ENCODE measurements around the gene PPP1R14B.

Gene PPP1R14B

DNA sequence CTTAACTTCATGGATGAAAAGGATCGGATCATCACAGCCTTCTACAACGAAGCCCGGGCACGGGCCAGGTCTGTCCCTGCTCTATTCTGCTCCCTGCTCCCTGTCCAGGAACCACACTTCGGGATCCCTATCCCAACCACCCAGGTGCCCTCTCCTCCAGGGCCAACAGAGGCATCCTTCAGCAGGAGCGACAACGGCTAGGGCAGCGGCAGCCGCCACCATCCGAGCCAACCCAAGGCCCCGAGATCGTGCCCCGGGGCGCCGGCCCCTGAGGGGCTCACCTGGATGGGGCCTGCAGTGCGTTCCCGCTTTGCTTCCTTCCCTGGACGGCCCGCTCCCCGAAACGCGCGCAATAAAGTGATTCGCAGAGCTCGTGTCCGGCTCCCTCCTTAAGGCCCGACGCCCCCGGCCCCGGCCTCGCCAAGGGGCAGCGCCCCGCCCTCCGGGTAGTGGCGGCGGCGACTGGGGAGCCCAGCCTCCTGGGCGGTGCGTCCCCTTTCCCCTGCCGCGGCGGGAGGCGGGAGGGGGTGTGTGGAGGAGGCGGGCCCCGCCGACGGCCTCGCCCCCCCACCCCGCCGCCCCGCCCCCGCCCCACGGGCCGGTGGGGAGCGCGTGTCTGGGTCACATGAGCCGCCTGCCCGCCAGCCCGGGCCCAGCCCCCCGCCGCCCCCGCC, 12.7 kb downstream of the PPP1R14B start, which contains the start of gene VEGFB:
Gene VEGFB (plus strand): TSS at position 672 of the 674 bp plus-strand sequence. CDS start 250 bp downstream, outside the sequence.
- Mint-ChIP-seq H3K4me3 (peak within 1 kb of the TSS; percentile 85), H3K36me3 (ENCODE audit: insufficient read depth) (peaks cover 10% of the 10 kb centered on the region), H3K4me1 (peaks cover 27% of the 10 kb centered on the region), H3K27ac (ENCODE audit: low read depth) (peak within 1 kb of the TSS; percentile 10), H3K9me3 (no peaks in the 10 kb centered on the region), H3K27me3 (no peaks in the 10 kb centered on the region)
- ATAC-seq (replicated peaks; ENCODE audit: extremely low read depth, poor library complexity, severe bottlenecking) = peak; percentile 25
- DNase-seq (ENCODE audit: low spot score in 2 of 2) = no peak

DNA sequence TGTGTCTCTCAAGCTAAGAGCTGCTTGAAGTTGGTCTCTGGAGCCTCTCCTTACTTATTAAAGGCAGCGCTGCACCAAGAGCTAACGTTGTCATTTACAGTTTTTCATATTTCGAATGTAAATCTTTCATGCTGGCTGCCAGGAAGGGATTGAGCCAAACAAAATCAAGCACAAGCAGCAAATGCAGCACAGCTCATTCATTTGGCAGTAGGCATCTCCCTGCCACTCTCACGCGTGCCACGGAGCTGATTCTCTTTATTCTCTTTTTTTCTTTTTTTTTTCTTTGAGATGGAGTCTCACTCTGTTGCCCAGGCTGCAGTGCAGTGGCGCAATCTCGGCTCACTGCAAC, 13.8 kb downstream of the PPP1R14B start:
- Mint-ChIP-seq H3K4me3 (peak overlapping the region; percentile 85), H3K27me3 (no peaks in the 10 kb centered on the region), H3K36me3 (ENCODE audit: insufficient read depth) (peaks cover 8% of the 10 kb centered on the region), H3K4me1 (peaks cover 27% of the 10 kb centered on the region), H3K27ac (ENCODE audit: low read depth) (no peak overlapping the region), H3K9me3 (no peaks in the 10 kb centered on the region)
- DNase-seq (ENCODE audit: low spot score in 2 of 2) (no peak), ATAC-seq (replicated peaks; ENCODE audit: extremely low read depth, poor library complexity, severe bottlenecking) (no peak)

DNA sequence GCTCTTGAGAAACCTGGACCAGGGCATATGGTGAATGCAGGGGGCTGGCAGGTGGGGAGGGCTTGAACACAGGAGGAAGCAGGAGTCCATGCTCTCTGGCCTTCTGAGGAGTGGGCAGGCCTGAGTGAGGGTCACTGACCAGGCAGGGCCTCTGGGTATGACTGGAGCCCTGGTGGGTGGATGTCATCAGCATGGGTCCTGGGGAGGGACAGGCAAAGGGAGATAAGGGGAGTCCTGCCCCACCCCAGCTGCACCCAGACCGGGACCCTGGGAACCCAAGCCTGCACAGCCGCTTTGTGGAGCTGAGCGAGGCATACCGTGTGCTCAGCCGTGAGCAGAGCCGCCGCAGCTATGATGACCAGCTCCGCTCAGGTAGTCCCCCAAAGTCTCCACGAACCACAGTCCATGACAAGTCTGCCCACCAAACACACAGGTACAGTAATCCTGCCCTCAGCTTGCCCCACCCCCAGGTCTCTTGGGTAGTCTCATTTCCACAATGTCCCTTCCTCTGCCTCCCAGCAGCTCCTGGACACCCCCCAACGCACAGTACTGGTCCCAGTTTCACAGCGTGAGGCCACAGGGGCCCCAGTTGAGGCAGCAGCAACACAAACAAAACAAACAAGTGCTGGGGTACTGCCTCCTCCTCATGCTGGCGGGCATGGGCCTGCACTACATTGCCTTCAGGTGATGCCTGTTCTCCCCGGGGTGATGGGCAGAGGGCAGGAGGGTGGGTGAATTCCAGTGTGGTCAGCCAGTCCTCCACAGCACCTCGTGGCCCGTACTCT, 14.4 kb downstream of the PPP1R14B start:
- H3K27me3 Mint-ChIP-seq = no peaks in the 10 kb centered on the region
- H3K4me3 Mint-ChIP-seq = peak overlapping the region; percentile 85
- H3K27ac Mint-ChIP-seq (ENCODE audit: low read depth) = peak overlapping the region; percentile 13
- no peak for ATAC-seq (replicated peaks; ENCODE audit: extremely low read depth, poor library complexity, severe bottlenecking)
- no peak for DNase-seq (ENCODE audit: low spot score in 2 of 2)
- H3K9me3 Mint-ChIP-seq = no peaks in the 10 kb centered on the region
- H3K4me1 Mint-ChIP-seq = peaks cover 33% of the 10 kb centered on the region
- peaks cover 8% of the 10 kb centered on the region for H3K36me3 Mint-ChIP-seq (ENCODE audit: insufficient read depth)

GRCh38 chr11:64231546-64231945, 15.2 kb downstream of the PPP1R14B start:
- Mint-ChIP-seq H3K36me3 (ENCODE audit: insufficient read depth) (peaks cover 9% of the 10 kb centered on the region), H3K4me1 (peaks cover 41% of the 10 kb centered on the region), H3K9me3 (no peaks in the 10 kb centered on the region), H3K27me3 (no peaks in the 10 kb centered on the region), H3K4me3 (peak overlapping the region; percentile 85), H3K27ac (ENCODE audit: low read depth) (peak overlapping the region; percentile 41)
- DNase-seq (ENCODE audit: low spot score in 2 of 2) (no peak), ATAC-seq (replicated peaks; ENCODE audit: extremely low read depth, poor library complexity, severe bottlenecking) (no peak)

- no peak for DNase-seq (ENCODE audit: low spot score in 2 of 2)
- Mint-ChIP-seq H3K9me3 (no peaks in the 10 kb centered on the region), H3K27ac (ENCODE audit: low read depth) (peak overlapping the region; percentile 41), H3K36me3 (ENCODE audit: insufficient read depth) (peaks cover 10% of the 10 kb centered on the region), H3K4me1 (peaks cover 42% of the 10 kb centered on the region), H3K4me3 (peak overlapping the region; percentile 85), H3K27me3 (no peaks in the 10 kb centered on the region)
- ATAC-seq (replicated peaks; ENCODE audit: extremely low read depth, poor library complexity, severe bottlenecking) = no peak
Measured at GRCh38 chr11:64230985-64231365, 15.8 kb downstream of the PPP1R14B start.

DNA sequence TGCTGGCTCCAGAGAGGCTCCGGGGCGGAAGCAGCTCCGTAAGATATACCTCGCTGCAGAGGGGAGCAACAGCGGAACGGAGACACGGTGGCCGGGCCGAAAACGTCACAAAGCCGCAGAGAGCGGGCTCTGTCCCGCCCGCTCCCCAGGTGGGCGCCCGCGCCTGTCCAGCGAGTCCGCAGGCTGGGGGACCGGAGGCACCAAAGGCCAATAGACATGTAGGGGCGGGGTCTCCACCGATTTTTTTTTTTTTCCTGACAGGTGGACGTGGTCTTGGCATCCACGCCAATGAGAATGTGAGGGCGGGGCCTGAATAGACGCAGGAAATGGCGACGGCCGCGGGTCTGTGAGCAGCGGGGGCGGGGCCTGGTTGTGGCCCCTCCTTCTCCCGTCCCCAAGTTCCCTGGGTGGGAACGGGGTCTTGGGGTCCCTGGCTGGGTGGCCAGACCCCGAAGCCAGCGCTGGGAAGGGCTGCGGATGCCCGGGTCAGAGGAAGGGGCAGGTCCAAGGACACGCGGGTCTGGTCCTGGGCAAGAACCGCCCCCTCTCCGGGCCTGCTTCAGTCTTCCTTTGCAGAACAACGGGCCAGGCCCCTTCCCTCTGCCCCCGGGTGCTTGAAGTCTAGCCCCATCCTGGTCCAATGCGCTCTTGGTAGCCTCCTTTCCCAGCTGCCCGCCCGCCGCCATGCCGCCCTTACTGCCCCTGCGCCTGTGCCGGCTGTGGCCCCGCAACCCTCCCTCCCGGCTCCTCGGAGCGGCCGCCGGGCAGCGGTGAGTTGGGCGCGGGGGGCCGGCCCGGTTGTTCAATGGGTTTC, 16.4 kb downstream of the PPP1R14B start, which contains the start of gene DNAJC4:
Gene DNAJC4 (plus strand): TSS at position 378 of the 814 bp plus-strand sequence. CDS start 307 bp downstream, at position 685.
- H3K9me3 Mint-ChIP-seq = no peaks in the 10 kb centered on the region
- peaks cover 6% of the 10 kb centered on the region for H3K36me3 Mint-ChIP-seq (ENCODE audit: insufficient read depth)
- peak; percentile 47 for ATAC-seq (replicated peaks; ENCODE audit: extremely low read depth, poor library complexity, severe bottlenecking)
- no peaks in the 10 kb centered on the region for H3K27me3 Mint-ChIP-seq
- H3K4me3 Mint-ChIP-seq = peak within 1 kb of the TSS; percentile 85
- peak within 1 kb of the TSS; percentile 95 for H3K27ac Mint-ChIP-seq (ENCODE audit: low read depth)
- peak; percentile 80 for DNase-seq (ENCODE audit: low spot score in 2 of 2)
- H3K4me1 Mint-ChIP-seq = peaks cover 44% of the 10 kb centered on the region

DNA sequence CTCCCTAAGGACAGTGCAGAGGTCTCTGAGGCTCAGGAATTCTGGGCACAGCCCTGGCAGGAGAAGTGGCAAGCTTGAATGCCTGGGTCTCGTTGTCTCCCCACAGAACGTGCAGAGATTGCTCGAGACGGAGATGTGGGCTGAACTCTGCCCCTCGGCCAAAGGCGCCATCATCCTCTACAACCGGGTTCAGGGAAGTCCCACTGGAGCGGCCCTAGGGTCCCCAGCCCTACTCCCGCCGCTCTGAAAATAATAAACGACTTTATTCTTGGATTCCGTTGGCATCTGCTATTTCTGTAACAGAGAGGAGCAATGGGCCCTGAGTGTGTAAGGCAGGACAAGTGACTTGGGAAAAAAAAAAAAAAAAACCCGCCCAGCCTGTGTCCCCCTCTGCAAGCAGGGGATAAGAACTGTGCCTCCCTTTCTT, 17.0 kb downstream of the PPP1R14B start:
- DNase-seq (ENCODE audit: low spot score in 2 of 2) (no peak), ATAC-seq (replicated peaks; ENCODE audit: extremely low read depth, poor library complexity, severe bottlenecking) (no peak)
- Mint-ChIP-seq H3K4me1 (peaks cover 43% of the 10 kb centered on the region), H3K27me3 (no peaks in the 10 kb centered on the region), H3K27ac (ENCODE audit: low read depth) (peak overlapping the region; percentile 95), H3K36me3 (ENCODE audit: insufficient read depth) (peaks cover 9% of the 10 kb centered on the region), H3K4me3 (peak overlapping the region; percentile 85), H3K9me3 (no peaks in the 10 kb centered on the region)

DNA sequence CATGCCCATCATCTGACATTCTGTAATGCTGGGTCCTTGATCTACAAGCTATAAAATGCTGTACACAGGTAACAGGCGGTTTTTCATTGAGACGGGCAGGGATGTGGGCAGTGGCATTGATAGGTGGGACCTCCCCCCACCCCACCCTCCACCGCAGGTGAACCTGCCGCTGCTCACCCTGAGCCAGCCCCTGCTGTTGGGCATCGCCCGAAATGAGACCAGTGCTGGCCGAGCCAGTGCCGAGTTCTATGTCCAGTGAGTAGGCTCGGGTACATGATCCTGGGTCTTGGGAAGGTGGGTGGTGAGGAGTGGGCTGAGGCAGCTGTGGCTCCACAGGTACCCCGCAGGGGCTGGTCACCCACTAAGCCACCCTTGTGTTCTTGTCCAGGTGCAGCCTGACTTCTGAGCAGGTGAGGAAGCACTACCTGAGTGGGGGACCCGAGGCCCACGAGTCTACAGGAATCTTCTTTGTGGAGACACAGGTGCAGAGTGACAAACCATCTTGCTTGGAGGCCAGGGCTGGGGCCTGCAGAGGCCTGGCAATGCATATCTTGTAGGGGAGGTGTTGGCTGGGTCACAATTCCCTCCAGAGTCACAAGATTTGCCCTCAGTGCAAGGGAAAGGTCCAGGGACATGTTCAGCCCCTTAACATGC, 17.5 kb downstream of the PPP1R14B start:
- DNase-seq (ENCODE audit: low spot score in 2 of 2) (no peak), ATAC-seq (replicated peaks; ENCODE audit: extremely low read depth, poor library complexity, severe bottlenecking) (no peak)
- Mint-ChIP-seq H3K27me3 (no peaks in the 10 kb centered on the region), H3K27ac (ENCODE audit: low read depth) (no peak overlapping the region), H3K36me3 (ENCODE audit: insufficient read depth) (peaks cover 11% of the 10 kb centered on the region), H3K4me3 (peak overlapping the region; percentile 88), H3K4me1 (peaks cover 43% of the 10 kb centered on the region), H3K9me3 (no peaks in the 10 kb centered on the region)

GRCh38 chr11:64227405-64227956, 19.3 kb downstream of the PPP1R14B start:
- H3K36me3 Mint-ChIP-seq (ENCODE audit: insufficient read depth) = peaks cover 15% of the 10 kb centered on the region

DNA sequence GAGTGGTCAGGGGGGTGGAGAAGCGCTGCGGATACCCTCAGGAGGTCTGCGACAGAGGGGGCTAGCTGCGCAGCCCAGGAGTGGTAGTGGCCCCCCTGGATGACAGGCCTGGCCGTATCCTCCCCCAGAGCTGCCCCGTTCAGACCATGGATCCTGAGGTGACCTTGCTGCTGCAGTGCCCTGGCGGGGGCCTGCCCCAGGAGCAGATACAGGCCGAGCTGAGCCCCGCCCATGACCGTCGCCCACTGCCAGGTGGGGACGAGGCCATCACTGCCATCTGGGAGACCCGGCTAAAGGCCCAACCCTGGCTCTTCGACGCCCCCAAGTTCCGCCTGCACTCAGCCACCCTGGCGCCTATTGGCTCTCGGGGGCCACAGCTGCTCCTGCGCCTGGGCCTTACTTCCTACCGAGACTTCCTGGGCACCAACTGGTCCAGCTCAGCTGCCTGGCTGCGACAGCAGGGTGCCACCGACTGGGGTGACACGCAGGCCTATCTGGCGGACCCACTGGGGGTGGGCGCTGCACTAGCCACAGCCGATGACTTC, 20.2 kb downstream of the PPP1R14B start:
- Mint-ChIP-seq H3K9me3 (no peaks in the 10 kb centered on the region), H3K36me3 (ENCODE audit: insufficient read depth) (peaks cover 18% of the 10 kb centered on the region), H3K27me3 (no peaks in the 10 kb centered on the region), H3K27ac (ENCODE audit: low read depth) (peak overlapping the region; percentile 91), H3K4me3 (peak overlapping the region; percentile 88), H3K4me1 (peaks cover 36% of the 10 kb centered on the region)
- ATAC-seq (replicated peaks; ENCODE audit: extremely low read depth, poor library complexity, severe bottlenecking) = peak; percentile 44
- DNase-seq (ENCODE audit: low spot score in 2 of 2) = no peak

More at GRCh38 chr11:64227405-64227956, 19.3 kb downstream of the PPP1R14B start:
- no peaks in the 10 kb centered on the region for H3K27me3 Mint-ChIP-seq
- H3K9me3 Mint-ChIP-seq = no peaks in the 10 kb centered on the region
- no peak for DNase-seq (ENCODE audit: low spot score in 2 of 2)
- H3K27ac Mint-ChIP-seq (ENCODE audit: low read depth) = peak overlapping the region; percentile 91
- peaks cover 43% of the 10 kb centered on the region for H3K4me1 Mint-ChIP-seq
- H3K4me3 Mint-ChIP-seq = peak overlapping the region; percentile 88
- ATAC-seq (replicated peaks; ENCODE audit: extremely low read depth, poor library complexity, severe bottlenecking) = no peak

GRCh38 chr11:64225608-64226506, 20.9 kb downstream of the PPP1R14B start, which contains the start of the genes NUDT22 and TRPT1:
TSS of gene NUDT22 (plus strand) at chr11:64226274. CDS start at chr11:64226653, 379 bp downstream.
TSS of gene TRPT1 (minus strand) at chr11:64226186. CDS start at chr11:64225860, 326 bp downstream.
- Mint-ChIP-seq H3K4me1 (peaks cover 35% of the 10 kb centered on the region), H3K27me3 (no peaks in the 10 kb centered on the region), H3K27ac (ENCODE audit: low read depth) (peak within 1 kb of the TSS; percentile 91), H3K4me3 (peak within 1 kb of the TSS; percentile 88), H3K36me3 (ENCODE audit: insufficient read depth) (peaks cover 23% of the 10 kb centered on the region), H3K9me3 (no peaks in the 10 kb centered on the region)
- DNase-seq (ENCODE audit: low spot score in 2 of 2) (peak; percentile 76 to 88), ATAC-seq (replicated peaks; ENCODE audit: extremely low read depth, poor library complexity, severe bottlenecking) (peak; percentile 68)
